ENCODE measurements around the gene PARD6B. TPM values are rescaled to one million over a fixed set of nuclear protein-coding genes. Genes with fewer than 3 reads are reported as not detected.

PARD6B gene
- total RNA-seq, 1 donor from 2014 or later = 32.5 TPM

- H3K36me3 ChIP-seq = no peaks in the 10 kb centered on the region
- TF ChIP-seq CTCF (IDR thresholded peaks at IDR 0.05) = no peak
- intact Hi-C loops (cut with DNase I) = no loop called here
- ATAC-seq (peak; percentile 76 to 82), DNase-seq (no peak)
- no peak overlapping the region for H3K27ac ChIP-seq
- no peaks in the 10 kb centered on the region for H3K9me3 ChIP-seq
- peaks cover 8% of the 10 kb centered on the region for H3K4me1 ChIP-seq
- H3K4me3 ChIP-seq = no peak overlapping the region
- H3K27me3 ChIP-seq (ENCODE audit: low read depth) = no peaks in the 10 kb centered on the region
Measured at GRCh38 chr20:50715694-50716093, 15.7 kb upstream of the PARD6B start.

GRCh38 chr20:50716518-50716917 lies 14.9 kb upstream of the PARD6B start:
- Histone ChIP-seq H3K4me1 (no peaks in the 10 kb centered on the region), H3K27ac (no peak overlapping the region), H3K4me3 (no peak overlapping the region), H3K36me3 (no peaks in the 10 kb centered on the region), H3K27me3 (ENCODE audit: low read depth) (no peaks in the 10 kb centered on the region), H3K9me3 (no peaks in the 10 kb centered on the region)
- TF ChIP-seq CTCF (IDR thresholded peaks at IDR 0.05) = no peak
- no peak for ATAC-seq
- no peak for DNase-seq
- intact Hi-C loops (cut with DNase I) = no loop called here

GRCh38 chr20:50717312-50717711 lies 14.1 kb upstream of the PARD6B start:
- DNase-seq (no peak), ATAC-seq (no peak)
- Histone ChIP-seq H3K9me3 (no peaks in the 10 kb centered on the region), H3K36me3 (no peaks in the 10 kb centered on the region), H3K27ac (no peak overlapping the region), H3K4me1 (no peaks in the 10 kb centered on the region), H3K4me3 (no peak overlapping the region), H3K27me3 (ENCODE audit: low read depth) (no peaks in the 10 kb centered on the region)
- no peak for TF ChIP-seq CTCF (IDR thresholded peaks at IDR 0.05)
- intact Hi-C loops (cut with DNase I) = no loop called here

GRCh38 chr20:50717974-50718761 lies 13.2 kb upstream of the PARD6B start:
- no peak for TF ChIP-seq CTCF (IDR thresholded peaks at IDR 0.05)
- Histone ChIP-seq H3K9me3 (no peaks in the 10 kb centered on the region), H3K27me3 (ENCODE audit: low read depth) (no peaks in the 10 kb centered on the region), H3K4me1 (no peaks in the 10 kb centered on the region), H3K27ac (no peak overlapping the region), H3K4me3 (no peak overlapping the region), H3K36me3 (no peaks in the 10 kb centered on the region)
- ATAC-seq (no peak), DNase-seq (no peak)
- intact Hi-C loops (cut with DNase I) = no loop called here

GRCh38 chr20:50719328-50719727 lies 12.1 kb upstream of the PARD6B start:
- intact Hi-C loops (cut with DNase I) = no loop called here
- DNase-seq (no peak), ATAC-seq (no peak)
- Histone ChIP-seq H3K9me3 (no peaks in the 10 kb centered on the region), H3K36me3 (no peaks in the 10 kb centered on the region), H3K27me3 (ENCODE audit: low read depth) (no peaks in the 10 kb centered on the region), H3K4me3 (no peak overlapping the region), H3K27ac (no peak overlapping the region), H3K4me1 (no peaks in the 10 kb centered on the region)
- TF ChIP-seq CTCF (IDR thresholded peaks at IDR 0.05) = no peak

Measured in lower lobe of right lung (tissue), 2 donors.